Tibial nerve (tissue), 4 donors: ENCODE results near the gene CARD18. TPM values are rescaled to one million over a fixed set of nuclear protein-coding genes. Genes with fewer than 3 reads are reported as not detected.

Experiments
- DNase-seq, 2 donors: peaks; one replicate each; pipeline ENCODE4 v3.0.0-alpha.2; 2019; ENCODE audit warnings: low spot score in 2 of 2
- H3K27ac ChIP-seq, 4 donors: fragments of 200-600 bp; sonication (generic) in 3 of 4; one replicate each; pipeline ENCODE4 v1.5.1; 2017 to 2019; ENCODE audit warnings: mild to moderate bottlenecking in 1 of 4
- H3K27me3 ChIP-seq, 2 donors: fragments of 200-600 bp; sonication (generic) in 1 of 2; one replicate each; pipeline versions ENCODE4 v1.5.1 to v1.6.0; 2017 to 2019
- H3K36me3 ChIP-seq, 3 donors: fragments of 200-600 bp; sonication (generic); one replicate each; pipeline ENCODE4 v1.5.1; 2018 to 2019
- H3K4me1 ChIP-seq, 4 donors: fragments of 200-600 bp; sonication (generic) in 3 of 4; one replicate each; pipeline ENCODE4 v1.5.1; 2017 to 2019
- H3K4me3 ChIP-seq, 4 donors: fragments of 200-600 bp; sonication (generic) in 3 of 4; one replicate each; pipeline ENCODE4 v1.5.1; 2017 to 2019; ENCODE audit warnings: mild to moderate bottlenecking in 1 of 4, moderate library complexity in 1 of 4
- H3K9me3 ChIP-seq, 4 donors: fragments of 200-600 bp; sonication (generic) in 3 of 4; one replicate each; pipeline ENCODE4 v1.5.1; 2017 to 2019
- EP300 ChIP-seq, 2 donors: sonication (generic); formaldehyde crosslinking; IDR thresholded peaks; one replicate each; pipeline ENCODE4 v1.6.1; 2017; ENCODE audit warnings: antibody characterized with exemption in 2 of 2, mild to moderate bottlenecking in 1 of 2
- POLR2A ChIP-seq, 2 donors: fragments of 450-650 bp; IDR thresholded peaks; one replicate each; pipeline ENCODE4 v1.6.1; 2017; ENCODE audit warnings: antibody characterized with exemption in 2 of 2, mild to moderate bottlenecking in 2 of 2, moderate library complexity in 2 of 2
- WGBS, 2 donors: methylation state at CpG; one replicate each; pipeline ENCODE4 v1.1.5; 2018; 5-methylcytosine and 5-hydroxymethylcytosine counted together
- total RNA-seq, 4 donors: library from RNA; depleted of rRNA; stranded (reverse); fragments of >200 nt; gene quantifications; one replicate each; pipeline ENCODE4 v1.1.0, GENCODE V29; 2016
- TF ChIP-seq, protein P1 (sequence below), 5 experiments: fragments of 200-600 bp in 3 of 5; fragments of 450-650 bp in 2 of 5; sonication (generic) in 3 of 5; IDR thresholded peaks; one replicate each; pipeline ENCODE4 v1.5.1; 2016 to 2019; ENCODE audit warnings: antibody characterized with exemption in 5 of 5, mild to moderate bottlenecking in 3 of 5, moderate library complexity in 2 of 5

The CARD18 gene
- total RNA-seq, 4 donors from 2014 or later, result not detected

- Histone ChIP-seq H3K27me3 (no peaks in the 10 kb centered on the region), H3K9me3 (no peaks in the 10 kb centered on the region), H3K27ac (no peak overlapping the region), H3K4me3 (no peak overlapping the region), H3K36me3 (no peaks in the 10 kb centered on the region), H3K4me1 (peaks cover 0 to 5% (median 0%) of the 10 kb centered on the region in 4 donors)
- TF ChIP-seq POLR2A (IDR thresholded peaks at IDR 0.05), result no peak
- TF ChIP-seq EP300 (IDR thresholded peaks at IDR 0.05), result no peak
- TF ChIP-seq, protein P1, sequence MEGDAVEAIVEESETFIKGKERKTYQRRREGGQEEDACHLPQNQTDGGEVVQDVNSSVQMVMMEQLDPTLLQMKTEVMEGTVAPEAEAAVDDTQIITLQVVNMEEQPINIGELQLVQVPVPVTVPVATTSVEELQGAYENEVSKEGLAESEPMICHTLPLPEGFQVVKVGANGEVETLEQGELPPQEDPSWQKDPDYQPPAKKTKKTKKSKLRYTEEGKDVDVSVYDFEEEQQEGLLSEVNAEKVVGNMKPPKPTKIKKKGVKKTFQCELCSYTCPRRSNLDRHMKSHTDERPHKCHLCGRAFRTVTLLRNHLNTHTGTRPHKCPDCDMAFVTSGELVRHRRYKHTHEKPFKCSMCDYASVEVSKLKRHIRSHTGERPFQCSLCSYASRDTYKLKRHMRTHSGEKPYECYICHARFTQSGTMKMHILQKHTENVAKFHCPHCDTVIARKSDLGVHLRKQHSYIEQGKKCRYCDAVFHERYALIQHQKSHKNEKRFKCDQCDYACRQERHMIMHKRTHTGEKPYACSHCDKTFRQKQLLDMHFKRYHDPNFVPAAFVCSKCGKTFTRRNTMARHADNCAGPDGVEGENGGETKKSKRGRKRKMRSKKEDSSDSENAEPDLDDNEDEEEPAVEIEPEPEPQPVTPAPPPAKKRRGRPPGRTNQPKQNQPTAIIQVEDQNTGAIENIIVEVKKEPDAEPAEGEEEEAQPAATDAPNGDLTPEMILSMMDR (IDR thresholded peaks at IDR 0.05), result no peak
- DNase-seq, result no peak
- WGBS, 2 donors, result 60 to 69% methylated on average over 5 of the region's 5 CpGs
These were observed 40.1 kb upstream of the CARD18 start for GRCh38 chr11:105179542-105180278.

DNA sequence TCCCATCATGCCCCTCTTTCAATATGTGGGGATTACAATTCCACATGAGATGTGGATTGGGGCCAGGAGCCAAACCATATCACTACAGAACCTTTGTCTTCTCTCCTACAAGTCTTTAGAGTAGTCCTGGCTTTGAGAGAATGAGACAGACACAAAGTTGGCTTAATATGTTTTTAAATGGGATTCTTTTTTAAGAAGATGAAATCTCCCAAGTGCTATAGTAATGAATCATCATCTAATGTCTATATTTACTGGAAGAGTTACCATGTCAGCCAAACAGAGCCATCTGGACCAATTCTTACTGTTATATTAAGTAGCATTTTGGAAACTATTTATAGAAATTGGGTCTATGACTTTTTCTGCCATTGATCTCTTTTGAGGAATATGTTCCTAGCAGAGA lies 38.1 kb upstream of the CARD18 start:
- H3K27ac ChIP-seq, result no peak overlapping the region
- H3K9me3 ChIP-seq, result no peaks in the 10 kb centered on the region
- H3K4me1 ChIP-seq, result peaks cover 0 to 5% (median 0%) of the 10 kb centered on the region in 4 donors
- no peak for DNase-seq
- no peaks in the 10 kb centered on the region for H3K36me3 ChIP-seq
- no peak for TF ChIP-seq EP300 (IDR thresholded peaks at IDR 0.05)
- TF ChIP-seq POLR2A (IDR thresholded peaks at IDR 0.05), result no peak
- TF ChIP-seq, protein P1 (IDR thresholded peaks at IDR 0.05), result no peak
- no peak overlapping the region for H3K4me3 ChIP-seq
- no peaks in the 10 kb centered on the region for H3K27me3 ChIP-seq

DNA sequence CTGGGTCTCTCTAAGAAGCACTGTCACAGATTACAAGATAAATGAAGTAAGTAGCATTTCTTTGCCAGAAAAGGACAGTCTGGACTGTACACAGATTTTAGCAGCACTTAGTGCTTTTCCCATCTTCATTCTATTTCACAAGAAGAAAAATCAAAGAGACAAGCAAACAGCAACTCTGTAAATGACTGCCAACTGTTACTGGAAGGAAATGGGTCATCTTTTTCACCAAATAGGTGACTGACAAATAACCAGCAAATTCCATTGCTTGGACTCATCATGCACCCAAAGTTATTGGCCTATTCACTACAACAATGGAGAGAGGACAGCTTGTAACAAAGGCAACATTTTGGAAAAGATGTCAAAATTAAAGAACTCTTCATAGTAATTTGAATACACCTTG lies 28.9 kb upstream of the CARD18 start:
- no peak for TF ChIP-seq POLR2A (IDR thresholded peaks at IDR 0.05)
- TF ChIP-seq EP300 (IDR thresholded peaks at IDR 0.05), result no peak
- TF ChIP-seq, protein P1 (IDR thresholded peaks at IDR 0.05), result no peak
- no peaks in the 10 kb centered on the region for H3K4me1 ChIP-seq
- H3K4me3 ChIP-seq, result no peak overlapping the region
- no peak for DNase-seq
- no peaks in the 10 kb centered on the region for H3K27me3 ChIP-seq
- H3K27ac ChIP-seq, result no peak overlapping the region
- peaks cover 0 to 11% (median 0%) of the 10 kb centered on the region in 4 donors for H3K9me3 ChIP-seq
- no peaks in the 10 kb centered on the region for H3K36me3 ChIP-seq

DNA sequence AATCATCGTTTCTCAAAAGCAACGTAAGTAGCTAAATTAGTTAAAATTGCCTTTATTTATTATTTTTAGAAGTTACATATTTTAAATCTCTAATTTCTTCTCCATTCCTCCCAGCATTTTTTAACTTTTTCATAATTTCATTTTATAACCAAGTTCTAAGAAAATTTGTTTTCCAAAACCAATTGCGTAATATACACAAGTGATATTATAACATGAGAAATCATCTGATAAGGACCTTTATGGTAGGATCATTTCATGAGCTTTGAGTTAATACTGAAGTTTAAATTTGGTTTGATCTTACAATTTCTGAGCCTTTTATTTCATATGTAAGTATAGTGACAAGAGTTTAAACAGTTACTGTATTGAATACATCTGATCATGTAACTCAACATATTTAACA lies 27.7 kb upstream of the CARD18 start:
- DNase-seq, result no peak
- H3K36me3 ChIP-seq, result no peaks in the 10 kb centered on the region
- no peaks in the 10 kb centered on the region for H3K4me1 ChIP-seq
- no peak overlapping the region for H3K27ac ChIP-seq
- TF ChIP-seq, protein P1 (IDR thresholded peaks at IDR 0.05), result no peak
- TF ChIP-seq POLR2A (IDR thresholded peaks at IDR 0.05) (no peak), EP300 (IDR thresholded peaks at IDR 0.05) (no peak)
- peaks cover 0 to 11% (median 0%) of the 10 kb centered on the region in 4 donors for H3K9me3 ChIP-seq
- 95 to 99% methylated on average over 3 of the region's 3 CpGs for WGBS, 2 donors
- H3K27me3 ChIP-seq, result no peaks in the 10 kb centered on the region
- no peak overlapping the region for H3K4me3 ChIP-seq

DNA sequence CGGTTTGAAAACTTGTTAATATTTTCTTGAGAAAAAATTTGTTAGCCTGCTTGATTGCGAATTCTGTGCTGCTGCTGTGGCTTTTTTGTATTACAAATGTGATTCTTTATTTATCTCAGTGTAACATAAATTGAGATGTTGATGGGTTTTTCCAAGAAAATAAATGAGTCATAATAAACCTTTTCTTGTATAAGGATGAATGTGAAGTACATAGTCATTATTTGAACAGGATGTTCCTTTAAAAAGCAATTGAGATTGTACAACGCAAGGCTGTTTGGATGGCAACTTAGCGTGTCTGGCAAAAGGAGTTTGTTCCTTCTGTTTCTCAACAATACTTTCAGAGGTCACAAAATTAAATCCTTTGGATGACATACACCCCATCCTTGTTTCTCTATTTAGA lies 24.6 kb upstream of the CARD18 start:
- H3K9me3 ChIP-seq, result no peaks in the 10 kb centered on the region
- no peak overlapping the region for H3K4me3 ChIP-seq
- no peak for DNase-seq
- TF ChIP-seq, protein P1 (IDR thresholded peaks at IDR 0.05), result no peak
- TF ChIP-seq POLR2A (IDR thresholded peaks at IDR 0.05), result no peak
- TF ChIP-seq EP300 (IDR thresholded peaks at IDR 0.05), result no peak
- no peaks in the 10 kb centered on the region for H3K4me1 ChIP-seq
- no peak overlapping the region for H3K27ac ChIP-seq
- WGBS, 2 donors, result 89% methylated on average over 4 of the region's 4 CpGs
- no peaks in the 10 kb centered on the region for H3K27me3 ChIP-seq
- H3K36me3 ChIP-seq, result no peaks in the 10 kb centered on the region
